Spleen (tissue), 11 donors: ENCODE results near the gene RFC2. TPM values are rescaled to one million over a fixed set of nuclear protein-coding genes. Genes with fewer than 3 reads are reported as not detected.
A peak's percentile ranks its signal among the peaks of the same experiment; 100 is the strongest.

Source experiments
- DNase-seq: peaks from one replicate; pipeline ENCODE4 v3.0.0-alpha.2; 2020
- H3K27ac ChIP-seq, 8 donors: fragments of 200-600 bp; sonication (generic) in 7 of 8; 1 replicate in 4 of 8; 2 replicates in 4 of 8; pipeline versions ENCODE4 v1.5.0 to v1.8.0; 2016 to 2021; ENCODE audit warnings: inconsistent platforms in 4 of 8, mild to moderate bottlenecking in 4 of 8, moderate library complexity in 1 of 8
- H3K27me3 ChIP-seq, 7 donors: fragments of 200-600 bp; sonication (generic) in 6 of 7; replicated peaks in 1 of 7; 1 replicate in 4 of 7; 2 replicates in 3 of 7; pipeline versions ENCODE4 v1.5.0 to v1.8.0; 2016 to 2021; ENCODE audit warnings: inconsistent platforms in 3 of 7, mild to moderate bottlenecking in 1 of 7
- H3K36me3 ChIP-seq, 6 donors: fragments of 200-600 bp; sonication (generic) in 5 of 6; 1 replicate in 4 of 6; 2 replicates in 2 of 6; pipeline versions ENCODE4 v1.5.0 to v1.8.0; 2016 to 2021; ENCODE audit warnings: inconsistent platforms in 2 of 6
- H3K4me1 ChIP-seq, 6 donors: fragments of 200-600 bp; sonication (generic) in 5 of 6; 1 replicate in 3 of 6; 2 replicates in 3 of 6; pipeline versions ENCODE4 v1.5.0 to v1.8.0; 2016 to 2021; ENCODE audit warnings: inconsistent platforms in 3 of 6
- H3K4me3 ChIP-seq, 8 donors: fragments of 200-600 bp; sonication (generic) in 7 of 8; 1 replicate in 4 of 8; 2 replicates in 4 of 8; pipeline versions ENCODE4 v1.5.0 to v1.8.0; 2016 to 2021; ENCODE audit warnings: inconsistent platforms in 4 of 8, mild to moderate bottlenecking in 4 of 8, moderate library complexity in 2 of 8
- H3K9me3 ChIP-seq, 8 donors: fragments of 200-600 bp; sonication (generic) in 7 of 8; 1 replicate in 4 of 8; 2 replicates in 4 of 8; pipeline versions ENCODE4 v1.5.0 to v1.8.0; 2016 to 2021; ENCODE audit warnings: inconsistent platforms in 4 of 8
- POLR2A ChIP-seq, 3 donors: fragments of 450-650 bp; IDR thresholded peaks; one replicate each; pipeline ENCODE4 v1.5.1; 2017; ENCODE audit warnings: antibody characterized with exemption in 3 of 3, mild to moderate bottlenecking in 1 of 3
- POLR2AphosphoS5 ChIP-seq, 3 donors: sonication (generic); formaldehyde crosslinking; IDR thresholded peaks; one replicate each; pipeline ENCODE4 v1.5.1; 2017; ENCODE audit warnings: antibody characterized with exemption in 3 of 3
- WGBS, 5 donors: extraction: QIAGEN DNeasy Blood & Tissue Kit in 3 of 5; methylation state at CpG; one replicate each; pipeline versions ENCODE4 v1.1.5 to v1.1.7; 2013 to 2018; 5-methylcytosine and 5-hydroxymethylcytosine counted together
- intact Hi-C: fragments of 100-400 bp; cut with DNase I; formaldehyde crosslinking; loops from one replicate; pipeline ENCODE4 v1.15.0; 2023; ENCODE audit warnings: low total_unique reads
- polyA plus RNA-seq, 3 donors: library from polyadenylated mRNA; stranded (reverse); fragments of 200-250 nt; gene quantifications; one replicate each; pipeline ENCODE4 v1.2.1, GENCODE V29; 2013
- total RNA-seq, 7 donors: library from RNA; depleted of rRNA in 3 of 7; stranded (reverse); fragments of >200 nt in 3 of 7; fragmentation: NEBNext Ultra II Directional in 4 of 7; extraction: Animal tissue kit (Norgen Biotek cat#: 25700) in 4 of 7; gene quantifications; one replicate each; pipeline versions ENCODE4 v1.1.0 to v1.2.1, GENCODE V29; 2016 to 2021
- TF ChIP-seq, protein P1 (sequence below), 11 experiments: fragments of 200-600 bp in 7 of 11; fragments of 450-650 bp in 4 of 11; sonication (generic) in 4 of 11; IDR thresholded peaks in 8 of 11; conservative IDR thresholded peaks in 3 of 11; 1 replicate in 7 of 11; 2 replicates in 4 of 11; pipeline versions ENCODE4 v1.4.0 to v1.8.0; 2016 to 2021; ENCODE audit warnings: antibody characterized with exemption in 11 of 11, inconsistent platforms in 4 of 11, mild to moderate bottlenecking in 1 of 11
- donor health status: healthy with polysubstance abuse.
- donor health status: DM: no; HTN: no; CAD: no; lungs with moderate emphysema.
- donor health status: DM: no; HTN: no; CAD: no.
- donor health status: Bipolar disorder and iron deficiency.
- donor health status: healthy.
- donor health status: DM: no; HTN: no; CAD: no.
- donor health status: DM: yes; HTN: yes; CAD: no.

Gene RFC2
- total and polyA plus RNA-seq, 10 donors, result 7.5 to 25.0 (median 19.9) TPM

DNA sequence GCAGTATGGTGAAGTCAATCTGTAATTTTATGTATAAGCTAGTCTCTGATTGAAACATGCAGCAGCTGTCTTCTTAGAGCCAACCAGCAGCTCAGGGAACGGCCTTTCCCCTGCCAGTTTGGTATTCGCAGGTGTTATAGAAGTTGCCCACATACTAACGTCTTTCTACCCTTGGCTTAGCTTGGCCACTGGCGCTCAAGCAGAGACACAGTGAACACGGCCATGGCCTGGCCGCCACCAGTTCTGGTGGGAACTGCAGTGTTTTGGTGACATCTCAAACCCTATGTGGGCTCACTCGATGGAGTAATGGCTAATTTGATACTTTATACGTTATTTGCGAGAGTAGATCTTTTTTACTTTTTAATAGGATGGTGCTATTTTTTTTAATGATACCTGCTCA lies 63.0 kb downstream of the RFC2 start:
- 84 to 90% (median 88%) methylated on average over 9 of the region's 9 CpGs for WGBS, 5 donors
- Histone ChIP-seq H3K27ac (no peak overlapping the region), H3K9me3 (no peaks in the 10 kb centered on the region), H3K4me1 (peaks cover 11 to 40% (median 22%) of the 10 kb centered on the region in 6 donors), H3K4me3 (no peak overlapping the region), H3K27me3 (no peaks in the 10 kb centered on the region), H3K36me3 (peaks cover 0 to 100% (median 85%) of the 10 kb centered on the region in 6 donors)
- intact Hi-C loops, result no loop called here
- peak; percentile 52 for DNase-seq
- no peak for TF ChIP-seq POLR2A (IDR thresholded peaks at IDR 0.05)
- TF ChIP-seq POLR2AphosphoS5 (IDR thresholded peaks at IDR 0.05), result peak in 1 of 3 donors; percentile 14
- TF ChIP-seq, protein P1, sequence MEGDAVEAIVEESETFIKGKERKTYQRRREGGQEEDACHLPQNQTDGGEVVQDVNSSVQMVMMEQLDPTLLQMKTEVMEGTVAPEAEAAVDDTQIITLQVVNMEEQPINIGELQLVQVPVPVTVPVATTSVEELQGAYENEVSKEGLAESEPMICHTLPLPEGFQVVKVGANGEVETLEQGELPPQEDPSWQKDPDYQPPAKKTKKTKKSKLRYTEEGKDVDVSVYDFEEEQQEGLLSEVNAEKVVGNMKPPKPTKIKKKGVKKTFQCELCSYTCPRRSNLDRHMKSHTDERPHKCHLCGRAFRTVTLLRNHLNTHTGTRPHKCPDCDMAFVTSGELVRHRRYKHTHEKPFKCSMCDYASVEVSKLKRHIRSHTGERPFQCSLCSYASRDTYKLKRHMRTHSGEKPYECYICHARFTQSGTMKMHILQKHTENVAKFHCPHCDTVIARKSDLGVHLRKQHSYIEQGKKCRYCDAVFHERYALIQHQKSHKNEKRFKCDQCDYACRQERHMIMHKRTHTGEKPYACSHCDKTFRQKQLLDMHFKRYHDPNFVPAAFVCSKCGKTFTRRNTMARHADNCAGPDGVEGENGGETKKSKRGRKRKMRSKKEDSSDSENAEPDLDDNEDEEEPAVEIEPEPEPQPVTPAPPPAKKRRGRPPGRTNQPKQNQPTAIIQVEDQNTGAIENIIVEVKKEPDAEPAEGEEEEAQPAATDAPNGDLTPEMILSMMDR (IDR thresholded peaks at IDR 0.05 in 8 of 11, conservative IDR thresholded peaks at IDR 0.05 in 3 of 11), result no peak

DNA sequence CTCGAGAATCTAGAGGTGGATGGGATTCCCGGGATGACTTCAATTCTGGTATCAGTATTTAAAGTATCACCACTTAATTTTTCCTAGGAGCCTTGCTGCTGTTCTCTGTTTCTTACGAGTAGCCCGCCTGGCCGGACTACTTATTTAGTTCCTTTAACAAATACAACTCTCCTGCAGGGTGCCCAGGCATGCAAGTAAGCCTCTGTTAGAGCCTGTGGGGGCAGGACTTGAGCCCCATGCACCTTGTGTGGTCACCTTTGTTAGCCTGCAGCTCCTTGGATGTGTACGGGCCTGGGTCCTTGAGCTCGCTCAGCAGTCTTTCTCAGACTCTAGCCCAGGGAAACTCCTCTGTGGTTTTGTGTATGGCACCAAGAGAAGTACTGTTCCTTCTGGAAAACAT lies 63.9 kb downstream of the RFC2 start:
- TF ChIP-seq, protein P1 (IDR thresholded peaks at IDR 0.05 in 8 of 11, conservative IDR thresholded peaks at IDR 0.05 in 3 of 11), result no peak
- TF ChIP-seq POLR2A (IDR thresholded peaks at IDR 0.05) (no peak), POLR2AphosphoS5 (IDR thresholded peaks at IDR 0.05) (no peak)
- DNase-seq, result peak; percentile 54
- 87 to 97% (median 92%) methylated on average over 7 of the region's 7 CpGs for WGBS, 5 donors
- H3K9me3 ChIP-seq, result no peaks in the 10 kb centered on the region
- peaks cover 0 to 95% (median 80%) of the 10 kb centered on the region in 6 donors for H3K36me3 ChIP-seq
- no peak overlapping the region for H3K4me3 ChIP-seq
- intact Hi-C loops, result no loop called here
- H3K4me1 ChIP-seq, result peaks cover 21 to 50% (median 31%) of the 10 kb centered on the region in 6 donors
- no peak overlapping the region for H3K27ac ChIP-seq
- H3K27me3 ChIP-seq, result no peaks in the 10 kb centered on the region

DNA sequence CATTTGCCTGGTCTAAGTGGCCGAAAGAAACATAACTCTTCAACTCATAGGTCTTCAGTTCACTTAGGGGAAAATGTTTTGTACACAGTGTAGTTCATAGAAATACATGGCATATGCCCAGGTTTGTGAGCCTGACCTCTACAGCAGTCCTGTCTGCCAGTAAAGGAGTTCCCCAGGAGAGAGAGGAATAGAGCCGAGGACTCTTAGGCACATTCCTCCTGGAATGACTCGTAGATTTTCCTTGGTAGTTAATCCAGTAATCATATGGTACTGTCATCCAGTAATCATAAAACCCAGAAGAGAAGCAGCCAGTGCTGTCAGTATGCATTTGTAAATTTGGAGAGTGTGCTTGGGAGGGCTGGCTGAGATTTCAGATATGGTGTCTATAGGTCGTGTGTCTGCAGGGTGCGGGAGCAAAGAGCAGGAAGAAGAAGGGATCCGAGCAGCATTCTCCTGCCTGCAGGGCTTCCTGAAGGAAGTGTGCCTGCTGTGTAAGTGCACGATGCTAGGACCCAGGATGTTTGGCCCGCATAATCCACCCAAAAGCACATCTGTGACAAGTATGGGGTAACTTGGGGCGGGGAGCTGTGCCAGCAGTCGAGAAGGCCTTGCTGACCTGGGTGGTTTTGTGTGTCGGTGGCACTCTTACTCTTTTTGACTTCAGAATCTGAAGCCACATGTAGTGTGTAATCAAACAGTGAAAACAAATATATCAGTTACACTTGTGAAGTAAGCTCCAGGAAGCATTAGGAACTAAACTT lies 66.1 kb downstream of the RFC2 start:
- Histone ChIP-seq H3K36me3 (peaks cover 0 to 83% (median 59%) of the 10 kb centered on the region in 6 donors), H3K4me3 (no peak overlapping the region), H3K4me1 (peaks cover 43 to 63% (median 53%) of the 10 kb centered on the region in 6 donors), H3K9me3 (no peaks in the 10 kb centered on the region), H3K27ac (peak overlapping the region in 2 of 8 donors; percentile 2 to 48), H3K27me3 (no peaks in the 10 kb centered on the region)
- intact Hi-C loops, result no loop called here
- no peak for DNase-seq
- WGBS, 5 donors, result 64 to 86% (median 75%) methylated on average over 11 of the region's 11 CpGs
- no peak for TF ChIP-seq POLR2A (IDR thresholded peaks at IDR 0.05)
- TF ChIP-seq, protein P1 (IDR thresholded peaks at IDR 0.05 in 8 of 11, conservative IDR thresholded peaks at IDR 0.05 in 3 of 11), result no peak
- peak in 1 of 3 donors; percentile 16 for TF ChIP-seq POLR2AphosphoS5 (IDR thresholded peaks at IDR 0.05)

DNA sequence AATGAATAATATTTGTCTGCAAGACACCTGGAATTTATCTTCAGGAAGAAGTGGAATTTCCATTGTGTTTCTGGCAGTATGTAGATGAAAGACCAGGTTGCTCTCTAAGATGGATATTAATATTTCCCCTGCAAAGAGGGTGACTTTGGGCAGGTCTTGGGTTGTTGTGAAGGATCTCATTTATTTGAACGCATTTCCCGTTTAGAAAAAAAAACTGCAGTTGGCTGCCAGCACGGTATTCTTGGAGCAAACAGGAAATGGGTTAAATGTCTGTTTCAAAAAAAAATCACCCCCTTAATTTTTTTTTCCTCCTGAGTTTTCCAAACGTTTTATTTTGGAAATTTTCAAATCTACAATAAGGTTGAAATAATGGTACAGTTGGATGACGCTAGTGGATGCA lies 68.6 kb downstream of the RFC2 start:
- no peak for DNase-seq
- 7 to 17% (median 11%) methylated on average over 5 of the region's 5 CpGs for WGBS, 5 donors
- peak overlapping the region in 2 of 8 donors; percentile 5 to 11 for H3K4me3 ChIP-seq
- intact Hi-C loops, result no loop called here
- H3K27ac ChIP-seq, result peak overlapping the region in 5 of 8 donors; percentile 37 to 56 (median 48)
- no peaks in the 10 kb centered on the region for H3K27me3 ChIP-seq
- H3K4me1 ChIP-seq, result peaks cover 59 to 87% (median 78%) of the 10 kb centered on the region in 6 donors
- no peaks in the 10 kb centered on the region for H3K9me3 ChIP-seq
- H3K36me3 ChIP-seq, result peaks cover 0 to 81% (median 41%) of the 10 kb centered on the region in 6 donors
- TF ChIP-seq POLR2AphosphoS5 (IDR thresholded peaks at IDR 0.05), result no peak
- no peak for TF ChIP-seq POLR2A (IDR thresholded peaks at IDR 0.05)
- TF ChIP-seq, protein P1 (IDR thresholded peaks at IDR 0.05 in 8 of 11, conservative IDR thresholded peaks at IDR 0.05 in 3 of 11), result no peak
